IMR-90 (cell line): ENCODE data around the gene PSMD14. TPM values are rescaled to one million over a fixed set of nuclear protein-coding genes. Genes with fewer than 3 reads are reported as not detected.

Experiments used
- ATAC-seq: fragments of 200-7000 bp; cut with Tn5 transposase; 2 replicates; pipeline ENCODE4 v1.9.1; 2020; ENCODE audit warnings: low read depth, mild to moderate bottlenecking, moderate library complexity
- BruUV-seq: library from RNA; stranded (reverse); fragments of 400-500 nt; replicated peaks from 2 replicates; lab custom pipeline; 2021; lab: Mats Ljungman, UMichigan
- CTCF ChIA-PET: fragments of 300-600 bp; formaldehyde crosslinking; extraction: SDS; loops from one replicate; lab custom pipeline; 2021; ENCODE audit warnings: antibody characterized with exemption; lab: Yijun Ruan, JAX
- POLR2A ChIA-PET: fragments of 300-600 bp; sonication (Branson Sonifier 250); formaldehyde crosslinking; loops from one replicate; lab custom pipeline; 2022; ENCODE audit warnings: antibody characterized with exemption; ENCODE audit not compliant: unreplicated experiment; lab: Charles Lee
- DNase-seq: peaks from one replicate; pipeline ENCODE4 v3.0.0; 2013
- H2AFZ ChIP-seq: replicated peaks from 2 replicates; pipeline ENCODE3; 2013; ENCODE audit warnings: low read length, mild to moderate bottlenecking; ENCODE audit not compliant: poor library complexity
- H2AK5ac ChIP-seq: 2 replicates; pipeline ENCODE4 v1.6.1; 2013; ENCODE audit warnings: low read depth, low read length, inconsistent platforms
- H2AK9ac ChIP-seq: replicated peaks from 2 replicates; pipeline ENCODE3; 2013; ENCODE audit warnings: mild to moderate bottlenecking, low read depth, low read length, moderate library complexity; ENCODE audit not compliant: poor library complexity
- H2BK120ac ChIP-seq: 2 replicates; pipeline ENCODE4 v1.6.1; 2013; ENCODE audit warnings: low read depth, low read length, inconsistent platforms
- H2BK15ac ChIP-seq: 3 replicates; pipeline ENCODE4 v1.6.1; 2013; ENCODE audit warnings: low read depth, low read length, inconsistent platforms
- H2BK20ac ChIP-seq: 2 replicates; pipeline ENCODE4 v1.6.1; 2013; ENCODE audit warnings: low read depth, mild to moderate bottlenecking, inconsistent platforms, low read length, moderate library complexity
- H2BK5ac ChIP-seq: 2 replicates; pipeline ENCODE4 v1.6.1; 2013; ENCODE audit warnings: mild to moderate bottlenecking, low read depth, low read length, inconsistent platforms; ENCODE audit not compliant: poor library complexity, severe bottlenecking
- H3K14ac ChIP-seq: replicated peaks from 2 replicates; pipeline ENCODE4 v1.6.1; 2013; ENCODE audit warnings: low read depth, low read length, inconsistent platforms
- H3K18ac ChIP-seq: 2 replicates; pipeline ENCODE4 v1.6.1; 2013; ENCODE audit warnings: low read depth, low read length, control low read depth
- H3K23ac ChIP-seq: 2 replicates; pipeline ENCODE4 v1.6.1; 2013; ENCODE audit warnings: low read depth, low read length, inconsistent platforms
- H3K27ac ChIP-seq: 2 replicates; pipeline ENCODE4 v1.5.1; 2013; ENCODE audit warnings: mild to moderate bottlenecking, control low read depth, low read length; ENCODE audit not compliant: insufficient read depth
- H3K27me3 ChIP-seq: 2 replicates; pipeline ENCODE4 v1.6.1; 2013; ENCODE audit warnings: low read length; ENCODE audit not compliant: control insufficient read depth, insufficient read depth
- H3K36me3 ChIP-seq: 2 replicates; pipeline ENCODE4 v1.6.1; 2013; ENCODE audit warnings: low read length, mixed read lengths; ENCODE audit not compliant: control insufficient read depth, insufficient read depth
- H3K4ac ChIP-seq: 2 replicates; pipeline ENCODE4 v1.6.1; 2013; ENCODE audit warnings: low read depth, low read length, inconsistent platforms
- H3K4me1 ChIP-seq: 2 replicates; pipeline ENCODE4 v1.6.1; 2013; ENCODE audit warnings: low read length, mixed read lengths; ENCODE audit not compliant: control insufficient read depth, insufficient read depth
- H3K4me2 ChIP-seq: 2 replicates; pipeline ENCODE4 v1.6.1; 2013; ENCODE audit warnings: low read depth, mild to moderate bottlenecking, control low read depth, low read length, moderate library complexity
- H3K4me3 ChIP-seq: 2 replicates; pipeline ENCODE4 v1.5.1; 2013; ENCODE audit warnings: low read depth, mild to moderate bottlenecking, control low read depth, low read length, moderate library complexity; ENCODE audit not compliant: insufficient read depth
- H3K56ac ChIP-seq: 2 replicates; pipeline ENCODE4 v1.6.1; 2013; ENCODE audit warnings: low read length, inconsistent platforms; ENCODE audit not compliant: insufficient read depth; ENCODE audit errors: extremely low read depth
- H3K79me1 ChIP-seq, 2 experiments: 2 replicates each; pipeline ENCODE4 v1.6.1; 2013; ENCODE audit warnings: low read length in 2 of 2, inconsistent platforms in 1 of 2, low read depth in 1 of 2
- H3K9ac ChIP-seq: 2 replicates; pipeline ENCODE4 v1.6.1; 2013; ENCODE audit warnings: low read depth, low read length, control low read depth
- H3K9me1 ChIP-seq: 2 replicates; pipeline ENCODE4 v1.6.1; 2013; ENCODE audit warnings: low read length, inconsistent platforms; ENCODE audit not compliant: insufficient read depth
- H3K9me3 ChIP-seq: 2 replicates; pipeline ENCODE4 v1.6.1; 2013; ENCODE audit warnings: low read length; ENCODE audit not compliant: control insufficient read depth, insufficient read depth
- H4K20me1 ChIP-seq: 2 replicates; pipeline ENCODE4 v1.6.1; 2013; ENCODE audit warnings: low read length, inconsistent platforms; ENCODE audit not compliant: insufficient read depth
- H4K5ac ChIP-seq: 2 replicates; pipeline ENCODE4 v1.6.1; 2013; ENCODE audit warnings: mild to moderate bottlenecking, low read depth, low read length, control low read depth
- H4K8ac ChIP-seq, 2 experiments: 2 replicates each; pipeline ENCODE4 v1.6.1; 2013; ENCODE audit warnings: low read depth in 2 of 2, low read length in 2 of 2, control low read depth in 1 of 2, inconsistent platforms in 1 of 2
- H4K91ac ChIP-seq: 2 replicates; pipeline ENCODE4 v1.6.1; 2013; ENCODE audit warnings: low read depth, low read length, inconsistent platforms; ENCODE audit not compliant: insufficient read depth
- FOS ChIP-seq: fragments of 150-350 bp; IDR thresholded peaks from 2 replicates; pipeline ENCODE4 v1.6.1; 2016; ENCODE audit warnings: low read depth, low read length
- MXI1 ChIP-seq: IDR thresholded peaks from 2 replicates; pipeline ENCODE4 v1.6.1; 2012; ENCODE audit warnings: low read depth, mild to moderate bottlenecking, low read length, moderate library complexity, borderline replicate concordance
- NFE2L2 ChIP-seq: fragments of 150-350 bp; IDR thresholded peaks from 2 replicates; pipeline ENCODE4 v1.6.1; 2016; ENCODE audit warnings: low read depth, mild to moderate bottlenecking, low read length
- RAD21 ChIP-seq: IDR thresholded peaks from 2 replicates; pipeline ENCODE4 v1.6.1; 2012; ENCODE audit warnings: low read length, improper control_type of control experiment
- WGBS, 2 experiments: methylation state at CpG; one replicate each; pipeline versions ENCODE4 v1.1.5 to v1.1.7; 2013; ENCODE audit warnings: missing lambda C conversion rate in 2 of 2; ENCODE audit not compliant: insufficient read length in 1 of 2; ENCODE audit errors: extremely low coverage in 2 of 2; 5-methylcytosine and 5-hydroxymethylcytosine counted together
- dilution Hi-C: fragments of 300-500 bp; cut with HindIII; formaldehyde crosslinking; loops from one replicate; pipeline ENCODE4 v1.14.3; 2018; ENCODE audit warnings: low sequenced_read_pairs; ENCODE audit not compliant: unreplicated experiment
- in situ Hi-C: fragments of 300-500 bp; cut with MboI; formaldehyde crosslinking; loops from 3 replicates; pipeline ENCODE4 v1.14.3; 2019; ENCODE audit warnings: low sequenced_read_pairs, inconsistent platforms, mixed read lengths
- intact Hi-C: fragments of 100-400 bp; cut with micrococcal nuclease; formaldehyde crosslinking; loops from 2 replicates; pipeline ENCODE4 v1.10.0; 2022
- polyA plus RNA-seq, 3 experiments: library from polyadenylated mRNA; depleted of rRNA; stranded (reverse); fragments of >200 nt; gene quantifications; 2 replicates each; pipeline ENCODE4 v1.2.3, GENCODE V29; 2012; ENCODE audit warnings: low replicate concordance in 1 of 3
- total RNA-seq: library from RNA; depleted of rRNA; stranded (reverse); fragments of >200 nt; gene quantifications from 2 replicates; pipeline ENCODE4 v1.2.3, GENCODE V29; 2012

PSMD14 gene
- total and polyA plus RNA-seq, 2 of the 4 experiments (the other 2 are of a cell fraction), result 59.3 to 110 TPM

DNA sequence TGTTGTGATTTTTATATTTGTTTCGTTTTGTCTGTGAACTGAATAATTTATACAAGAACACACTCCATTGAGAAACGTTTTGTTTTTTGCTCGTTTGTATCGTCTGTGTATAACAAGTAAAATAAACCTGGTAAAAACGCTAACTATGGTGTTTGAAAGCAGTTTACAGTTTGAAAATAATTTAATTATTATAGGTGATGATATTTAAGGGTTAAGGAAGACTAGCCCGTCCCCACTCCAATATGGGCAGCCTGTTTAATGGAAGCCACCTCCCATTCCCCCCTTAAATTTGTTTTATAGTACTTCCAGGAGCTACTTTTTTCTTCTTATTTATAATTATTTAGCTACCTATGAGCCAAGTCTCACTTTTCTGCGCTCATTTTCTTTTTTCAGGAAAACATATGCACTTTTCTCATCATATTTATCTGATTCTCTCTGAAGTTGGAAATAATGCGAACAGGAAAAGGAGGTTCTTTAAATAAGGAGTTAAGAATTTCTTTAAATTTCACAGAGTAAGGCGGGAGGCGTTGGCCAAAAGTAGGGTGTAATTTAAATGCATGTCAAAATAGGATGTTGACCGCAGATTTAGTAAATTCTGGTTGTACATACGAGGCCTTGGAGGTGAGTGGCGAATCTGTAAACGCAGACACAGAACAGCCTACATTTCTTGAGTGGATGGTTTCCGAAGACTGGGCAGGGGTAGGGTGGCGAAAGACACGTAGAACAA, 117.7 kb downstream of the PSMD14 start:
- peaks cover 80% of the 10 kb centered on the region for H3K27me3 ChIP-seq

More for the DNA sequence above, 117.7 kb downstream of the PSMD14 start:
- TF ChIP-seq FOS, result no peak
- no peak for TF ChIP-seq RAD21
- TF ChIP-seq NFE2L2, result no peak
- no peak for TF ChIP-seq MXI1
- Histone ChIP-seq H3K4me1 (no peaks in the 10 kb centered on the region; the same call in 1 of the 2 replicates), H3K4me3 (no peak overlapping the region), H4K20me1 (0 out of 2 replicates have a peak, but pooled peaks cover 4% of the 10 kb centered on the region), H3K18ac (no peak overlapping the region), H2BK5ac (no peak overlapping the region), H2AK5ac (no peak overlapping the region), H3K9me1 (no peaks in the 10 kb centered on the region), H3K9ac (no peak overlapping the region), H3K9me3 (peaks cover 22% of the 10 kb centered on the region), H3K4ac (no peak overlapping the region), H2BK120ac (no peak overlapping the region), H2AFZ (no peak overlapping the region), H3K36me3 (no peaks in the 10 kb centered on the region), H3K14ac (no peak overlapping the region), H2BK15ac (no peak overlapping the region), H3K56ac (no peak overlapping the region), H4K8ac (no peak overlapping the region), H2AK9ac (no peak overlapping the region), H4K5ac (no peak overlapping the region), H3K27ac (no peak overlapping the region), H3K23ac (no peak overlapping the region), H4K91ac (no peak overlapping the region), H2BK20ac (no peak overlapping the region), H3K79me1 (no peaks in the 10 kb centered on the region), H3K4me2 (no peak overlapping the region)
- no TSS peak for BruUV-seq
- ChIA-PET POLR2A (no interaction called here), CTCF (no interaction called here)
- in situ Hi-C loops (no loop called here), dilution Hi-C loops (no loop called here), intact Hi-C loops (loop anchor here (5.0 to 10.0 kb wide), 2 partner anchors 521 to 699 kb away; no protein-coding TSS in a partner anchor)
- no peak for DNase-seq
- 14% methylated on average over 4 of the region's 17 CpGs; no CpG with 5 or more reads in 1 of the 2 experiments for WGBS, 2 experiments
- no peak for ATAC-seq
